Measurements from ENCODE around the gene TAGLN2.
A peak's percentile ranks its signal among the peaks of the same experiment; 100 is the strongest.

Gene TAGLN2

DNA sequence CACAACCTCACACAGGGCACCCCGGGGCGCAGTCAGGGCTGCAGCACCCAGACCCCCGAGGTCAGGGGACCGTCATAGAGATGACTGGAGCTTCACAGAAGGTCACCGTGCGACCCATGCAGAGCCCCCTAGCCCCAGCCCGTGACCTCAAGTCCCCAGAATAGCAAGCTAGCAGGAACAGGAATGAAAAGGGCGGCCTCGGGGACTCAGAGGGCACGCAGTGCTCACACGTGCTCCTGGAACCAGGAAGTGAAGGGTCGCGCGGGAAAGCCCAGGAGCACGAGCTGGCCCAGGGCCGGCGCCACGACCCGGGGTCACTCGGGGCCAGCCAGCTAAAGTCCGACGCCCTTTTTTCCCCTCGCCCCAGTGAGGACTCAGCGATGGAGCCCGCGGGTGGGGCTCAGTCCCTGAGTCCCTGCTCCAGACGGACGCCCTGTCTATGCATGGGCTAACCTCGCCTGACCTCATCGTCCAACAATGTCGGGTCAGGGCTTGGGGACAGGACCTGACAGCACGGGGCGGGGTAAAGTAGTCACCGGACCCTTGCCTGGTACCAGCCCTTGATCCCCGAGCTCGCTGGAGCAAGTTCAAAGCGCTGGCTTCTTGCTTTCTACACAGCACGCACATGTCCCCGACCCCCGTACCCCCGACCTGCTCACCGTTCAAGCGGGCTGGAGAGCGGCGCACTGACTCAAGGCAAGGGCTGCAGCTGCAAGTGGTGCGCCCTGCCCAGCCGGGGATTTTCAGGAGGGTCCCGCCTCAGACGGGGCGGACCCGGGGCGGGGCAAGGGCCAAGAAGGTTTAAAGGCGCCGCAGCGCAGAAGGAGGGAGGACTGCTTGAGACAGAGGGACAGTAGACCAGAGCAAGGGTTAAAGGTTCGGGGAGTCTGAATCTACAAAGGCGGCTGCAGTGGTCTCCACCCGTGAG is at the start of gene TAGLN2:
Gene TAGLN2, minus strand, starts transcription at position 717 of the 928 bp plus-strand sequence. CDS start 4,998 bp downstream, outside the sequence.
- peak; percentile 88 for DNase-seq

DNA sequence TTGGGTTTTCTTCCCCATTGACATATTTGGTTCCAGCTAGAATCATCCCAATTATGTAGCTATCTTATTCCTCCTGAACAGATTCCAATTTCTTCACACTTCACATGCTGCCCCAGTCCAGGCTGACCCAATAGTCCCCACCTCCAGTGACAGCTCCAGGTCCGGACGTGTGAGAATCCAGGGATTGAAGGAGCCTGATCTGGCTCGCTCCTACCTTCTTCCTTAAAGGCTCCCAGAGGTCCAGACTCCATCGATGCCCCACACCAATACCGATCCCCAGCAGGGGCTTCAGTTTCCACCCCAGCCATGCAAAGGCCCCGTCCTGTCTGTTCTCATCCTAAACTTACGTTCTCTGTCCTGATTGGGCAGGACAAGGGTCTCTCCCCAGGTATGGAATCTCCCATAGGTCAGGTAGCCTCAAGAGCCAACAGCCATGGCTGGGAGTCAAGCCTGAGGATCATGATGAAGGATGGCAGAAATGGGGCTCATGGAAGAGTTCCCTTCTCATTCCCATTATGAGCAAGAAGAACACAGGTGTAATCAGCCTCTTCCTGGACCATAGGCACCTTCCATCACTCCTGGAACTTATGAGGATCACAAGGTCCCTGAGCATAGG is 49.2 kb upstream of the TAGLN2 start:
- DNase-seq = no peak

DNA sequence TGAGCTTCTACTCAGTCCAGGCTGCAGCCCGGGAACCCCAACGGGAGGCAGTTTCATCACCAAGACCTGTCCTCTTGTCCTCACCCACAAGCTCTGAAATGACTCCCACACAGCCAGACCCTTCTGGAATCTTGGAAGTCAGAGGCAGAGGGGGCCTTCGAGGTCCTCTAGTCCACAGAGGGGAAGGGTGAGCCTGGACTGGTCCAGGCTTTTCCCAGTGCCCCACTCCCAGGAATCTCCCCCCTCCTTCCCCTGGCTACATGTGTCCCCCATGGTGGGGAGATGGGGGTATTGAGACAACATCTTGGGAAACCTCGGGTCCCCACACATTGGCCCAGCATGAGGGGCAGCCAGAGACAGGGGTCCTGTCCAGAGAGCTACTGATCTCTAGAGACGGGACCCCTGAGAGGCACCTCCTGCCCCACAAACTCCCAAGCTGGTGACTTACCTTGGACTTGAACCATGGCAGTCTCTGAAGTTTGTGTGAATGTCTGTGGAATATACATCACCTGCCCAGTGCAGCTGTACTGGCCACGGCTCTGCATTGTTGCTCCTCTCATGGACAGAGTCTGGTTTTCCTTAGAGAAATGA is 48.1 kb upstream of the TAGLN2 start:
- no peak for DNase-seq

DNA sequence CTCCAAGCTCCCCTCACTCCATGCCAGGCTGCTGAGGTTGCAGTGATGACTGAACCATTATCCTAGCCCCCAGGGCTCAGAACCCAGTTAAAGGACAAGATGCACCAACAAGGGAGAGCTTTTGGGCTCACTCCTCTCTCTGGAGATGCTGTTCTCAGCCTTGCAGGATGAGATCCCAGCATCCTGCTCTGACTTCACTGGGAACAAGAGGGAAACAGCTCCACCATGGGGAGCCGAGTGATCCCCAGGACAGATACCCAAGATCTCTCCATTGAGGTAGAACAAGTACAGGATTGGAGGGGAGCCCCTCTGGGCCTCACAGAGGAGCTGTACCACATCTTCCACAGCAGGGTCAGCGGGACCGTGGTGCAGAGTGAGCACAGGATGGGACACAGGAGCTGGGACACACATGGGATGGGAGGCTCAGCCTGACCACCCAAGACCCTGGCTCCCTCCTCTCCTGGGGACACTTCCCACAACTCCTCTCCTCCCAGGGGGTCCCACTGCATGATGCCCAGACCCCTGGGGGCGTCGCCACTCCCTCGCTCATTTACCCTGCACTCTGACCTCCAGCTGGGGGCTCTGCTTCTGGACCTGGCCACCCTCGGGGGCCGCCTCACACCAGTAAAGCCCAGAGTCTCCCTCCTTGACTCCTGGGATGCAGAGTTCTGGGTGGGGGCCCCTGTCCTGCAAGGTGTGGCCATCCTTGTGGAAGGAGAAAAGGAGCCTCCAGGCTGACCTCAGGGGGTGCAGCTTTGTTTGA is 47.3 kb upstream of the TAGLN2 start:
- DNase-seq = no peak

DNA sequence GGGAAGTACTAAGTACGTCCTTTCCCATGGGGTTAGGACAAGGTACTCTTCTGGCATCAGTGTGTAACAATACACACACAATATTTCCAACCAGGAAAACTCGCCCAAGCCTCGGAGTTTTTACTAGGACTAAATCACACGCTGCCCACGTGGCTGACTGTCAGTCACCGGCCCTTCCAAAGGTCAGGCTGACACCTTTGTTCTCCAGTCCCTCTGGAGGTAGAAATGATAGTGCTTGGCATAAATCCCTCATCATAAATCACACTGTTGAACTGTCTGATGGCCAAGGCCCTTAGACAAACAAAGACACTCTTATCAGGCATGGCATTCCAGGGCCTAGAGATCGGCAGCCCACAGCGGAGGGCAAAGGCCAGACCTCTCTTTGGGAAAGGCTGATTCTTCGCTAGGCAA is 45.6 kb upstream of the TAGLN2 start:
- no peak for DNase-seq

DNA sequence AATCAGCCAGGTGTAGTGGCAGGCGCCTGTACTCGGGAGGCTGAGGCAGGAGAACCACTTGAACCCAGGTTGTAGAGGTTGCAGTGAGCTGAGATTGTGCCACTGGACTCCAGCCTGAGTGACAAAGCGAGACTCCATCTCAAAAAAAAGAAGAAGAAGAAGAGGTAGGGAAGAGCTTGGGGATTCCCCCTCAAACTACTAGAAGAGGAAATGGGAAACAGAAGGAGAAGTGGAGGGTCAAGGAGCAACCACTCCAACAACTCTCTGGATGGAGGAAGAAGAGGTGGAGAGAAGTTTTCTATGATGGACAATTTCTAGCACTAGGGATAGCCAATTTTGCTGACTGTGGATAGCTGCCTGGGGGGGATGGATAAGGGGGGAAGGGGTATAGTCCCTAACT is 43.6 kb upstream of the TAGLN2 start:
- no peak for DNase-seq

DNA sequence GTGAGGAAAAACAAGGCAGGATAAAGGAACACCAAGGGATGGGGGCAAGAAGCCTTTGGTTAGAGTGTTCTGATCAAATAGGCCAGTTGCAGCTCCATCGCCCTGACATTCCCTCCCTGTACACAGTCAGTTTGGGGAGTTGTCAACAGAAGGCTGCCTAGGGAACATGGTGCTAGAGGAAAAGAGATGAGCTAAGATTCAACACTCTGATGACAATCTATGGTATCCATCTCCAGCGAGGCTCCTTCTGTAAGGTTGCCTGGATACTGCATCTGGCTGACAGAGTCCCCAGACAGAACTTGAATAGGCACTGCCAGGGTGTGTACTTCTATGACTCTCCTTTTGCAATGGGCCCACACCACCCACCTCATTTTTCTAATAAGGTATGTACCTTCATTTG is 40.0 kb upstream of the TAGLN2 start:
- DNase-seq = no peak

DNA sequence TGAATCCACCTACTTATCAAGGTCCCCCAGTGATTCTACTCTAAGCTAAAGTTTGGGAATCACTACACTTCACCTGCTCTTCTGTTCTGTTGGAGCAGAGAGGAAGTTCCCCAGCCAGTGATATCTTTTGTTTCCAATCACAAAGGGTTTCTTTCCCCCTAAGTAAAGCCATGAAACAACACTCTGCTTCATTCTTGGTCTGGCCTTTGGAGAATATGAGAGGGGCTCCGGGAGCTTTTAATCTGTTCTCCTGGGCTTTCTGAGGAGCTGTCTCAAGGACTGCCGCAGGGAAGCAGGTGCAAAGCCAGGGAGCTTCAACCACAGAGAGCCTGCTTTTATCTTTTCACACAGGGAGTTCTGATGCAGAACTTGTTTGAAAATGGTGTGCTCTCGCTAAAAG is 38.8 kb upstream of the TAGLN2 start:
- no peak for DNase-seq

DNA sequence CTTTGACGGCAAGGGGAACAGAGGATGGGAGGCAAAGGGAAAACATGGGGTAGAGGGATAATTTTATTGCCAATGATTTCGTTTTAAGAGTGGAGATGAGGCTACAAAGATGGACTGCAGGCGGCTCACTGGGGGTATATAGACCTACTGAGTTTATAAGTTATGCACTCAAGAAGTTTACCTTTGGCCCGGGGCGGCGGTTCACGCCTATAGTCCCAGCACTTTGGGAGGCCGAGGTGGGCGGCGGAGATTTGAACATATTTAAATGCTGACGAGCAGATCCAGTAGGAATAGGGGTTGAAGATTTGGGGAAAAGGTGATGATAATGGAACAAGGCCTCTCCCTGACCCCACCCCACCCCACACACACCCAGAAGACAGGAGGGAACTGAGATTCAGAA is 36.9 kb upstream of the TAGLN2 start:
- no peak for DNase-seq

DNA sequence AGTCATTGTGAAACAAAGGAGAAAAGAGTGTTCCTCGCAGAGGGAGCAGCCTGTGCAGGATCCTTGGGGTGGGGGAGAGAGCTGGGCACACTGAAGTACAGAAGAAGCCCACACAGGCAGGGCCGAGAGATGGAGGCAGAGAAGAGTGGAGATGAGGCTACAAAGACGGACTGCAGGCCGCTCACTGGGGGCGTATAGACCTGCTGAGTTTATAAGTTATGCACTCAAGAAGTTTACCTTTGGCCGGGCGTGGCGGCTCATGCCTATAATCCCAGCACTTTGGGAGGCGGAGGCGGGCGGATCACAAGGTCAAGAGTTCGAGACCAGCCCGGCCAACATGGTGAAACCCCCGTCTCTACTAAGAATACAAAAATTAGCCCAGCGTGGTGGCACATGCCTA is 36.3 kb upstream of the TAGLN2 start:
- DNase-seq = no peak

DNA sequence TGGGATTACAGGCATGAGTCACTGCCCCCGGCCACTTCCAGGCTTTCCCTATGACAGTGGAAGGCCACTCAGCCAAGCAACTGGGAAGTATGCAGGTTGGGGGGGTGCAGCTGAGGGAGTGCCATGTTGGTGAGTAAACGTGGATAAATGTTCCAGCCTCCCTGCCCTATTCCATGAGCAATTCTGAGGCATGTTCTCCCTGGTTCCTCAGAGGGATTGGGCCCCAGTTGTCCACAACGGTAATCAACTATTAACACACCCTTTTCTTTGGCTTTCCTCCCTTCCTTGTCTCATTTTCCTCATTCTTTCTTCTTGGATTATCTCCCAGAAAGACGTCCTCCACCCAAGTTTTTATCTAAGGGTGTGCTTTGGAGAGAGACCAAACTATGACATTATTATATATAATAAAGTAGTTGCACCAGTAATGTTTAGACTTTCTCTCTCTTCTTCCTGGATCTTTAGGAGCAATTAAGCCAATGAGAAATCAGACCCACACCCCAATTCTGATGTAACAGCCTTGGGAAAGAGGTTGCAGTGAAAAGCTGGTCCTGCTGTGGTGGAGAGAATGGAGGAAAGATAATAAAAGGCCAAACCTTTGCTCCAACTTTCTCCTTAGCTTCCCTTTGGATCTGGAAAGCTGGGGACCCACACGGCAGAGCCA is 35.5 kb upstream of the TAGLN2 start:
- no peak for DNase-seq

DNA sequence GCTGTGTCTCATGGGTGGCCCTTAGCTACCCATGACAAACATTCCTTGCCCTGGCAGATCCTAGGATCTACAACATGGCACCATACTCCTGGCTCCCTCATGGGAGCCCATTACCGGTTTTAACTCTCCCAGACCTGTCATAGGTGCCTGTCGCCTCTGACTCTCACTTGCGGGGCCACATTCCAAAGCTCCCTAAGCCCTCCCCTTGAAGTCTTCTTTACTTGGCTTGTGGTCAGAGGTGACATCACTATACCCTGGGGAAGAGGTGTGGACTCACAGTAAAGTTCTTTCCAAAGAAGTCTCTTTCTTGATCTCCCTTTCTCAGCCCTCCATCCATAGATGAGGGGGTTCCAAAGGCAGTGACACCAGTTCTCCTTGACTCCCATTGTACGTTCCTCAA is 34.1 kb upstream of the TAGLN2 start:
- DNase-seq = no peak

DNA sequence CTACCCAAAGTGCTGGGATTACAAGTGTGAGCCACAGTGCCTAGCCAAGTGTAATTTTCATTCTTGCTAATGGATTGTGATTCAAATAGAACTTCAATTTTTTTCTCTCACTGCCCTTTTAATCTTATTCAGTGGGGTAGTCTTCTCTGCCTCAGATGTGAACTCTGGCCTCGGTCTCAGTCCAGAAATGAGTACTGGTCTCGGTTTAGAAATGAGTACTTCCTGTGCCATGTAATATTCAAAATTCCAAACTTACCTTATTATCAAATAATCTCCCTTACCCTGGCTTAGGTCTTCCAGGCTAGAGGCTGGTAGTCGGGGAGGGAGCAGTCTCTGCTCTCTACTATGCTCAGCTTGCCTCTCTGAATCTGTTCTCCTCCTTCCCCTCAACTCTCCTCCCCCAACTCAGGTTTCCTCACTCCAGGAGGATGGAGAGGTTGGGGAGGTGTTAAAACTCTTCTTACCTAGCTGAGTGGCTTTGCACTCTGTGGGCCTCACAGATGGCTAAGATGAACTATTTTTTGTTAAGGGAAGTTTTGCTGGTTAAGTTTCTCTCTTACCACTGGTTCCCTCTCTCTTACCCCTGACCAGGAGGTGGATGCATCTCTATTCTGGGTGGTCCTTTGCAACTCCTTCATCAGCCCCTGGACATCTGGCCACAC is 33.5 kb upstream of the TAGLN2 start:
- no peak for DNase-seq

DNA sequence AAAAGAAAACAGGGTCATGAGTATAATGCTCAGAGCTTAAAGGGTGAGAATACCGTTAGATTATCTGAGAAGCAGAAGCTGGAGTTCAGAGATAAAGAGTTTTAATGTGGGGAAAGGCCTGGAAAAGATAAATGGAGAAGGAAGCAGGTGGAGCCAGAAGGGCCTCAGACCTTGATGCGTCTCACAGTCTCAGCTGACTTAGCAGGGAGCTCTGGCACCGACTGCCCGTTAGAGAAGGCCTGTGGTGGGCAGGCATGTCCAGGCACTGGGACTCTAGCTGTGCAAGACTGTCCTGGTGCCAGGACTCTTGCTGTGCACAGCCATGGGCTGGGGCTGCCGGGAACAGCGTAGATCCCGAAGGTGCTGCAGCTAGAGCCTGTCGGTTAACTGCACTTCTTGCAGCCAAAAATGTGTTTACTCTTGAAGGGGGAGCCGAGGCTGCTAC is 32.5 kb upstream of the TAGLN2 start:
- no peak for DNase-seq

DNA sequence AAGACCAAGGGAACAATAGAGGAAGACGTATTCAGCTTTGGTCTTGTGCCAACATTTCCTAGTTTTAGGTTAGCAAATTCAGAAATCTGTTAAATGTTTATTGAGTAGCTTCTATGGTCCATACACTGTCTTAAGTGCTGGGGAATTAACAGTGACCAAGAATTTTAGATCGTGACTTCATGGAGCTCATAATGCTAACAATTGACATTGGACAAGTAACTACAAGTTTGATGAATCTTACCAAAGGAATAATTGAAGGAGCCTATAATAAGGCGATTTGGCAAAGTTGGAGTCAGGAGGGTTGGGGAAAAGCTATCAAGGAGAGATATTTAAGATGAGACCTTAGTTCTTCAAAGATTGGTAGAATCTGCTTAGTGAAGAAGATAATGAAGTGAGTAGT is 30.1 kb upstream of the TAGLN2 start:
- DNase-seq = no peak

DNA sequence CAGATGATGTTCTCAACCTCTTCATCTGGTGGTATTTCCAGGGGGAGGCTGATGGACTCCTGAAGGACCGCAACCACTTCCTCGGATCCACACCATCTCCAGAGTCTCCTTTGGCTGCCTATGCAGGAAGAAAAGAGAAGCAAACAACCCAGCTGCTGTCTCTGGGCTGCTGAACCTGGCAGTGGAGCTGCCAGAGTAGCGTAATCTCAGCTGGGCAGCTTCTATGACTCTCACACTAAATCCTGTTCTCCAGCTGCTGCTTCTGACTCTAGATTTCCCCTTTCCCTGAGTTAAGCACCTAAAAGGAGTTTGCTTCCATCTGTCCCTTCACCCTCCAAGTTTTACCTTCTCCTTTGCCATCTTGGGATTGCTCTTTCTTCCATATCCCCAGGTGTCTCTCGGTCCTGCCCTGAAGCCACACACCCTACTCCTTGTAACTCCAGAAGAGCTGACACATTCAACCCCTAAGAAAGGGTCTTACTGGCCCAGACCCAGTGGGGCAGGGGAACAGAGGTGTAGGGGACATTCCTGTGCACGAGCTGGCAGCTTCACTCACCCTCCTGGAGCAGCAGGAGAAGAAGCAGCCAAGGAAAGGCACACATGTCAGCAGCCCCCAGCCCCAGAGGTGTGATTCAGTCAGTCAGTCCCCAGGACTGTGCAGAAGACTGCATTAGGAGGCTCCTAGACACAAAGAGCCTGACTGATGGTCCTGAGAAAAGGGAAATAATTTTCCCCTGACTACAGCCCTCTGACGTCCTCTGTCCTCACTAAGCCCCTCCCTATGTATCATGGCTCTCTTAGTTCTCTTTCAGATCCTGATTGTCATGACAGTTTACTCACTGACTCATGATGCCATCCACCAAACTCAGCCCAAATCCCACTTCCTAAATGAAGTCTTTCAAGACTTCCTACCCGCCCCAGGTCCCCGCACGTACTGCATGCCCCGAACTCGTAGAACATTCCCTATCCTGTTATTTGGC is 28.5 kb upstream of the TAGLN2 start, which contains the start of gene SLAMF9:
Gene SLAMF9, minus strand, starts transcription at position 702 of the 980 bp plus-strand sequence. Its CDS starts 100 bp downstream, at position 602.
- DNase-seq = no peak

DNA sequence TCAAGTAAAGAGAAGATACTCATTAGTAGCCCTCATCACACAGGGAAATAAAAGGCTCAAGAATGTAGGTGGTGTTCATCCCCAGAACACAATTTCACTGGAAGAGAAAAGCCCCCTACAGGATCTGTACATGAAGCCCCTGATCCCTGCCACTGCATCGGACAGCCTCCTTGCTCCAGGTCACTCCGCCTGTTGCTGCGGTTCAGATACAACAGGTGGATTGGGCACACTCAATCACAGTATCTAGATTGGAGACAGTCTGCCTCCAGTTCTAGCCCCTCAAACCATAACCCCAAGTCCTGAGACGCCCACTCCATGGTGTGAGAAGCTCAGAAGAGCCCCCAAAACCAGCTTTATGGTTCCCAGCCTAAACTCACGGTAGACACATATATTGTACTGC is 27.6 kb upstream of the TAGLN2 start:
- DNase-seq = no peak

DNA sequence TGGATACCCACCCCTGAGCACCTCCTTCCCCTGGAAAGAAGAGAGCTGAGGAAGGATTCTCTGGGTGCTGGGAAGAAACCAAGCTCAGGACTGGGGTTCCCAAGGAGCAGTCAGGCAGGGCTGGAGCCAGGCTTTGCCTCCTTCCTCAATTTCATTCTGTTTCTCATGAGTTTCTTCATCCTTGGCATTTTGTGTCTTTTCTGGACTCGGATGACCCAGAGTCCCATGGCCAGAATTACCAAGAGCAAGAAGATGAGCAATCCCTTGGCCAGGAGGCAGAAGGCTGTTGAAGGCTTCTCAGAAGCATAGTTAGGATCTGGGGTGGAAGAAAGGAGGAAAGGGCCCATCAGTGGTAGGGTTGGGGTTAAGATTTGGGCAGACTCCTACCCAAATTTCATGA is 26.2 kb upstream of the TAGLN2 start:
- no peak for DNase-seq

DNA sequence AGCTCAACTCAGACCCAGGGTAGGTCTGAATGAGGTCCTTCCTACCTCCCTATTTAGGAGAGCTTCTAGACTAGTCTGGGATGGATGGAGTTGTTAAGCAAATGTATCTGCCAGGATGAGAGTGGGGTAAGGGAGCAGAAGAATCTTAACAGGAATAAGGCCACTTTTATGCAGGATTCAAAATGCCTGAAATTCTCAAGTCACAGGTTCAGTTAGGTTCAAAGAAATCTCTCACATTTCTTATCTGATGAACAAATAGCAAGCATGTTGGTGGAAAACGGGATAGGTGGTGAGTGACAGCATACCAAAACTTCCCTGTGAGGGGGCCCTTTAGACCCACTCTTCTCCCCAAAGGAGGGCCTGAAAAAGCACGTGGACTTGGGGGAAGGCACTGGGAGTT is 25.7 kb upstream of the TAGLN2 start:
- DNase-seq = no peak

DNA sequence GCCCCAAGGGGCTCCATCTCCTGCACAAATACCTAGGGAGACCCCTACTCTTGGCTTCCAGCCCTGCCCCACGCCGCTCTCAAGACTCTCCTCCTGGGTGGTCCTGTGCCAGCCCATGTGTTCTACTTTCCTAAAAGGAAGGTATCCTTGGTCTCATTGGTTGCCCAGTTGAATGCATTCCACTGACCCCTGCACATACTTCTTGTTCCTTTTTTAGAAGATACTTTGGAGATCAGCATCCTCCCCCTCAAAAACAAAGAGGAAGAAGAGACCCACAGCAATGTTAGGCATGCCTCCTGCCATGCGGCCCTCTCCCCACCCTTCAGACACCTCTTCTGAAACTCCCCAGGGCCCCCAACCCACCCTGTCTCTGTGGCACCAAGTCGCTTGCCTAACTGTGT is 24.7 kb upstream of the TAGLN2 start:
- DNase-seq = no peak

DNA sequence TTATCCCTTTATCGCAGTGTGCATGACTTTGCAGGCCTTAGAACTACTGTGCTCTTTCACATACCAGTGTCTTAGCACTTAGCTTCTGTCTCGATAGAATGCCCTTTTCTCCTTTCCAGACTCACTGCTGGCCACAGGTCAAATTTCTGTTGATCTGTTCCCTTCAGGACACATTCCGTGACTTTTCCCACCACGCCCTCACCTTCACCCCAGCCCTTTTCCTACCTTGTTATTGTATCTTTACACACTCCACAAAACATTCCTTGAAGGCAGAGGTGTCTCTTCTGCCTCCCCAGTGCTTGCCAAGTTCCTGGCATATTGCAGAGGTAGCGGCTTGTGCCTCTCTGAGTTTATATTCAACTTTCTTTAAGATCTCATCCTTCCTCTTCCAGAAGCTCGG is 23.8 kb upstream of the TAGLN2 start:
- no peak for DNase-seq
